ENCODE results near the gene SPOCD1.

Gene SPOCD1

GRCh38 chr1:31771891-31772668 is 43.7 kb downstream of the SPOCD1 start:
- DNase-seq (ENCODE audit: low read depth) = peak; percentile 59

- no peak for DNase-seq (ENCODE audit: low read depth)
These were observed 46.0 kb downstream of the SPOCD1 start for GRCh38 chr1:31769720-31770390.

- DNase-seq (ENCODE audit: low read depth) = no peak
These were observed 46.7 kb downstream of the SPOCD1 start for GRCh38 chr1:31768939-31769704.

- no peak for DNase-seq (ENCODE audit: low read depth)
These were observed 47.4 kb downstream of the SPOCD1 start for GRCh38 chr1:31768407-31768907.

GRCh38 chr1:31767225-31767624 is 48.6 kb downstream of the SPOCD1 start:
- no peak for DNase-seq (ENCODE audit: low read depth)

GRCh38 chr1:31765516-31765915 is 50.3 kb downstream of the SPOCD1 start:
- no peak for DNase-seq (ENCODE audit: low read depth)

- no peak for DNase-seq (ENCODE audit: low read depth)
These were observed 50.8 kb downstream of the SPOCD1 start for GRCh38 chr1:31765041-31765467.

GRCh38 chr1:31764312-31765040 is 51.3 kb downstream of the SPOCD1 start, which contains the start of gene ADGRB2:
ADGRB2 (minus strand) TSS chr1:31764340; CDS start chr1:31757221, 7,119 bp downstream.
- no peak for DNase-seq (ENCODE audit: low read depth)

GRCh38 chr1:31763671-31764311 is 52.0 kb downstream of the SPOCD1 start:
- DNase-seq (ENCODE audit: low read depth) = no peak

GRCh38 chr1:31762726-31763670 is 52.8 kb downstream of the SPOCD1 start:
- peak; percentile 53 for DNase-seq (ENCODE audit: low read depth)

- DNase-seq (ENCODE audit: low read depth) = no peak
These were observed 53.5 kb downstream of the SPOCD1 start for GRCh38 chr1:31762323-31762722.

GRCh38 chr1:31761883-31762282 is 53.9 kb downstream of the SPOCD1 start:
- no peak for DNase-seq (ENCODE audit: low read depth)

GRCh38 chr1:31760471-31761470 is 55.1 kb downstream of the SPOCD1 start:
- peak; percentile 65 for DNase-seq (ENCODE audit: low read depth)

GRCh38 chr1:31759298-31760023 is 56.4 kb downstream of the SPOCD1 start:
- DNase-seq (ENCODE audit: low read depth) = no peak

- no peak for DNase-seq (ENCODE audit: low read depth)
These were observed 57.0 kb downstream of the SPOCD1 start for GRCh38 chr1:31758823-31759222.

GRCh38 chr1:31757989-31758388 is 57.8 kb downstream of the SPOCD1 start:
- no peak for DNase-seq (ENCODE audit: low read depth)

- DNase-seq (ENCODE audit: low read depth) = no peak
These were observed 58.6 kb downstream of the SPOCD1 start for GRCh38 chr1:31757204-31757679.

- no peak for DNase-seq (ENCODE audit: low read depth)
These were observed 59.2 kb downstream of the SPOCD1 start for GRCh38 chr1:31756578-31756977.

All from stimulated activated CD4-positive, alpha-beta T cell treated with anti-CD3 and anti-CD28 coated beads, Interleukin-2, amount 100 ng/mL, for 4 hours (primary cell).